ENCODE results near the gene GDAP2.

GDAP2 gene

DNA sequence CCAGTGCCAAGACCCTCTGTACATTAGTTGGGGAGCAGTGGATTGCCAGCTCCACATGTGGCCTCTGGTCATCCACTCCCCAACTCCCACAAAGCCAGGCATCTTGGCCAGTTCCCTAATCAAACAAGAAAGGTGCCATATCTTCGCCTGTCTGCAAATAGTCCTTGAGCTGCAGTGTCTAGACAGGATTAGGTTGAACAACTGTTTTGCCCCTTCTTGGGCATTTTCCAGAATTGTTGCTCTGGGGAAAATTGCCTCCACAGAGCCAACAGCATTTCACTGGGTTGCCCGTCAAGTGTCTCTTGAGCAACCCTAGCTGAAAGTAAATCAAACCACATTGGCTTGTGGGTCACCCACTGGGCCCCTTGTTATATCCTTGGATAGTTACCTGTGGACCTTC is 109.3 kb downstream of the GDAP2 start:
- intact Hi-C loops (cut with DNase I): no loop called here

GRCh38 chr1:117819301-117819700 is 110.1 kb downstream of the GDAP2 start:
- intact Hi-C loops (cut with DNase I): no loop called here

More for the DNA sequence above, 109.3 kb downstream of the GDAP2 start:
- no peak for DNase-seq

GRCh38 chr1:117818456-117818855 is 111.0 kb downstream of the GDAP2 start:
- intact Hi-C loops (cut with DNase I): no loop called here
- no peak for DNase-seq

More at GRCh38 chr1:117819301-117819700, 110.1 kb downstream of the GDAP2 start:
- DNase-seq: no peak

DNA sequence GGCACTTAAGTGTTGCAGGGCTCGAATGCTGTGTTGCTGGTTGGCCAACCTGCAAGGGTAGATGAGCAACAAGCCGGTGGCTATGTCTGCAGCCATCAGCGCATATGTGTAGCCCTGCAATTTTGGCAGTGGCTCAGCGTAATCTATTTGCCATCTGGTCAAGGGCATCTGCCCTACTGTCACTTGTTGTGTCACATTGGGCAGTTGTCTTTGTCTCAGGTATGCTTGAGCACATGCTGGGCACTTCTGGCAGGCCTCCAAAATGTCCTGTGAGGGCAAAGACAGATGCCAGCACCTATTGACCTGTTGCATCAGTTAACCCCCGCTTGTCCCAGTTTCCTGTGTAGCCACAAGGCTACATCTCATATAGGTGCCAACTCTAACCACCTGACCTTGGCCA is 111.8 kb downstream of the GDAP2 start:
- DNase-seq: no peak
- intact Hi-C loops (cut with DNase I): no loop called here

DNA sequence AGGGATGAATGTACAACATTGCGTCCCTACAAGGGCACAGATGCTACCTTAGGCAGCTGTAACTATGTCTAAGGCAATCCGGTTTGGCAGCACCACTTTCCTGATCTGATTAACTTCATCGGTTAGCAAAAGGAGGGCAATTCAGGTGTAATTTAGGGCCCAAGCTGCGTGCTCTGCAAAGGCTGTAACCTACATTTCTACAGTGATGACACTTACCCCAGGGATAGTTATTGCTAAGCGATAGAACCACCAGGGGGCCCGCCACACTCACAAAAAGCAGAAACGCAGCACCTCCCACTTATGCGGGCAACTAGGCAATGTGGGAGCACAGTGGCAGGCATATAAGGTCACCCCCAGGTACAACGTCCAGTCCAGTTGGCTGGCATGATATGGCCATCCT is 113.5 kb downstream of the GDAP2 start:
- no peak for DNase-seq
- intact Hi-C loops (cut with DNase I): no loop called here

- intact Hi-C loops (cut with DNase I): no loop called here
- no peak for DNase-seq
Measured at GRCh38 chr1:117814856-117815797, 114.3 kb downstream of the GDAP2 start.

All from head of caudate nucleus (tissue), 42 donors.